NCI-H2227 (cell line): ENCODE results near the gene TCF15.

ENCODE experiments used
- DNase-seq: peaks from one replicate; lab custom pipeline; 2025; ENCODE audit not compliant: unreplicated experiment; lab: John Stamatoyannopoulos, UW

The TCF15 gene

DNA sequence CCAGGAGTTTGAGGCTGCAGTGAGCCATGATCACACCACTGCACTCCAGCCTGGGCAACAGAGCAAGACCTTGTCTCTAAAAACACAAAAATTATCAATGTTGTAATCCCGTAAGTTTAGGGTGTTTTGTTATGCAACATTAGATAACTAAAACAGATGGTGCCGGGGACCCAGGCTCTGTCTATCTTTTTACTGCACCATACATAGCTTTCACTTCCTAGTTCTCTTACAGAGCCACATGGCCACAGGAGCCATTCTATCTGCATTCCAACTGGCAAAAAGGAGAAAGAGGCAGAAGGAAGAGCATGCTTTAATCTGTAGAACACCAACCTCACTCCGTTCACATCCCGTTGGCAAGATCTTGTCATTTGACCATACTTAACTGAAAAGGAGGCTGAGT is 5.4 kb upstream of the TCF15 start:
- DNase-seq: no peak

DNA sequence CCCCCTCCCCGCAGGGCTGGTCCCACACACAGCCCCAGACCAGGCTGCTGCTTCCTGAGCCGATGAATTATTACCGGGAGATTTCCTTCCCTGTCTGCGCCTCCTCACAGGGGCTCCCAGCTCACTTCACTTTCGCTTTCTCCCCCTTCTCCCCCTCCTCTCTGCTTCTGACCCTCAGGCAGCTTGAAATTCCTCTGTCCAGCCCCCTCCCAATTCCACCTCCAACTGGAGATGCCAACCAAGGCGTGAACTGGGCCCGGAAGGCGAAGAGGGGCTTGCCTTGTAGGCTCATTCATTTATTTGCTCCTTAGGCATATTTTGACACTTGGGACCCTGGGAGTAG is 1.7 kb upstream of the TCF15 start:
- no peak for DNase-seq

DNA sequence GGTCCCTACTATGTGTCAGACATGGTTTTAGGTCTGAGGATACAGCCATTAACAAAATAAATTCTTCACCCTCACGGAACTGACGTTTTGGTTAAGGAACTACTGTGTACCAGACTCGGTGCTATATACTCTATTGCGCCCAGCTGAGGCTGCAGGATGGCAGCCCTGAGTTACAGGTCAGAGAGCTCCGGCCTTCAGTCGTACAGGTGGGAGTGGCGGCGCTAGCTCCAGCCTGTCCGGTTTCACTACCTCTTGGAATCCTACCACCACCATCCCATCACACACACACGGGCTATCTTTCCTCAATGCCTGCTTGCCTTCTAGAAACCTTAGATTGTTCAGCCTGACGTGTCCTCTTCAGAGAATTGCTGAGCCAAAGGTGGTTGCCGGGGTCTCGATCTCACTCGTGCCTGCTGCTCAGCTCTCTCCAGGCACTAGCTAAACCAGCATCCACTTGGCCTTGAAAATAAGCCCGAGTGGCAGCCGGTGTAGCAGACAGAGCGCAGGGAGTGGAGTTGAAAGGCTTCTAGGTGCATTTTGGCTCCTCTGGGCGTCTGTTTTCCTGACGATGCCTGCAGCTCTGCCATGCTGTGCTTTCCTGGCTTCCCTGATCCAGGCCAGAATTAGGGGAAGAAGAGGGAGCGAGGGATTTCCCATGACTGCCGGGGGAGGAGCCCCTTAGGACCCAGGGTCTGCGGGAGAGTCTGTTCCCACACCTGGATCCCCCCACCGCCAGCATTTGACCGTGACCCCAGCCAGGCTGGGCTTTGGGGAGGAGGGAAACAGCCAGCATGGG is 1.1 kb upstream of the TCF15 start:
- no peak for DNase-seq

DNA sequence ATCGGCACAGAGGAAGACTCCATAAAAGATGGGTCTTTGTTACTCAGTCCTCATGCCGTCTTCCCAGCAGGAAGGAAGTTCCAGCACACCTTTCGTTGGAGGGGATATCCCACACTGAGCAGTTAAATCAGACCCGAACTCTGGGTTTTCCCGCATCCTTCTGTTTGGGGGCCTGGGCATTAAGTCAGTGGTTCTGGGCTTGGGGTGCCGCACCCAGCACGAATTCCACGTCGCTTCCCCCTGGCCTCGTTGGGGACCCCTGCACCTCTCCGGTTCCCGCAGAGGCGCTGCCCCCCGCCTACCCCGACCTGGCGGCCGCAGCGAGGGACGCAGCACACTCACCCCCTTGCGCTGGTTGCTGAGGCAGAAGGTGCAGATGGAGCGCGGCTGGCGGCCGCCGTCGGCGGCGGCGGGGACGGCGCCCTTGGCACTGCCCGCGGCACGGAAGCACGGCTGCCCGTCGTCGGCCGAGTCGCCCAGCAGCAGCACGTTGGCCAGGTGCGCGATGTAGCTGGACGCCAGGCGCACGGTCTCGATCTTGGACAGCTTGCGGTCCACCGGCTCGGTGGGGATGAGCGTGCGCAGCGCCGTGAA is 641 bp downstream of the TCF15 start:
- DNase-seq: peak; percentile 30

DNA sequence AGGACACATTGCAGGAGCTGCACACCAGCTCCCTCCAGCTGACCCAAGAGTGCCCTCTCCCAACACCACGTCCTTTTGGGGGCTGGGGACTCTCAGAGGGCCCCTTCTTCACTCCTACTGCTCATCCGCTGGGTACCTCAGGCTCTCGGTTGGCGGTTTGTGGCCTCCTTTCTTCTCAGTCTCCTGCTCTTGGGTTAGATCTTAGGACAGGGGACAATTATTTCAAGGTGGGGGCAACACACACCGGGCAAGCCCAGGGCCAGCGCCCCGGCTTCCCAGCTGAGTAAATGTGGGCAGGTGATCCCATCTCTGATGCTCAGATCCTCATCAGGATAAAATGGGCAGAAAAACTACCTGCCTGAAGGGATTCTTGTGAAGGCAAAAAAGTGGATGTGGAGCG is 1.1 kb downstream of the TCF15 start:
- no peak for DNase-seq

DNA sequence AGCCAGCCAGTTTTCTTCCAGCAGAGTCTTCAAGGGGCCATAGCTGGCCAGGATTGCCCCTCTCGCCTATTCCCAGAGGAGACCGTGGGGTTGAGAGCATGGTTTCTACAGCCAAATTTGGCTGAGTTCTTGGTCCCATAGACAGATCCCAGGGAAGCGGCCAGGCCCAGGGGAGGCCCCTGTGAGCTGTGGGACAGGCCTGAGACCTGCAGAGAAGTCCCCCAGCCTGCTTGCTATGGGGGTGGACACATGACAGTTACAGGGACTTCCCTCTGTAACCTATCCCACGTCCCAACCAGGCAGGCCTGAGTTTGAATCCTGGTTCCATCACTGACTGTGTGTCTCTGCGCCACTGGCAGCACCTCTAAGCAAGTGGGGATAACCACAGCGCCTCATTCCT is 2.6 kb downstream of the TCF15 start:
- DNase-seq: no peak

DNA sequence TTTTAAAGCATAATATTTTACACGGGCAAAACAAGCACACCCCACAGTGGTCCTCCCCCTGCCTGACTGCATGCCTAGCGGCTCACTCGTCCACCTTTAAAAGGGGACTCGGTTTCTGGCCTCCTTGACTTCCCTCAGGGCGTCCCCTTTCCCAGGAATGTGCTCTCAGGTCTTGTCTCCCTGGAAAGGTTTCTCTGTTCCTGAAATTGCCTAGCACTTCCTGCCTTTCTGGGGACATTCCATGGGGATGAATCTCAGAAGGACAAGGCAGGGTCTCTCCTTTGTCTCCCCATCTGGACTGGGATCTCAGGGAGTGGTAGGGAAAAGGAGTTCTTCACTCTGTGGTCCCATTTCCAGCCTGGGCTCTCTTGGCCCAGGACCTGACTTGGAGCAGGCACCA is 4.9 kb downstream of the TCF15 start:
- no peak for DNase-seq

DNA sequence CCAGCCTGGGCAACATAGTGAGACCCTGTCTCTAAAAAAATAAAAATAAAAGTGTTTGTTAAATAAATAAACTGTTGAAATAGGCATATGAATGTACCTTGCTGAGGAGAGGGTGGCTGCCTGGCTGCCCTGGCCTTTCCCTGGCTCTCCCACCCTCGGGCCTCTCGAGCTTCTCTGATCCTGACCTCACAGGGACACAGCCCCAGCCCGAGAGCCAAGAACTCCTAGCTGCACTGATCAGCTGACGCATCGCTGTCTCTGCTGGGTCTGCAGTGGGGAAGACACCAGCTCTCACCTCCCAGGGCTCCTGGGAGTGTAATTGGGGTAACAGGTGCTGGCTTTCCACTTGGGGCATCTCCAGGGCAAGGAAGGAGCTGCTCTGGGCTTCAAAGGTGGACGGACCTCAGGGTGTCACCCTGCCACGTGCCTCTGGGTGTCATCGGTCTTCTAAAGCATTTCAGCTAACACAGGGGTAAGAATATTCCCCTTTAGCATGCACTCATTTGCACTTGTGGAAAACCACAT is 6.9 kb downstream of the TCF15 start:
- no peak for DNase-seq

DNA sequence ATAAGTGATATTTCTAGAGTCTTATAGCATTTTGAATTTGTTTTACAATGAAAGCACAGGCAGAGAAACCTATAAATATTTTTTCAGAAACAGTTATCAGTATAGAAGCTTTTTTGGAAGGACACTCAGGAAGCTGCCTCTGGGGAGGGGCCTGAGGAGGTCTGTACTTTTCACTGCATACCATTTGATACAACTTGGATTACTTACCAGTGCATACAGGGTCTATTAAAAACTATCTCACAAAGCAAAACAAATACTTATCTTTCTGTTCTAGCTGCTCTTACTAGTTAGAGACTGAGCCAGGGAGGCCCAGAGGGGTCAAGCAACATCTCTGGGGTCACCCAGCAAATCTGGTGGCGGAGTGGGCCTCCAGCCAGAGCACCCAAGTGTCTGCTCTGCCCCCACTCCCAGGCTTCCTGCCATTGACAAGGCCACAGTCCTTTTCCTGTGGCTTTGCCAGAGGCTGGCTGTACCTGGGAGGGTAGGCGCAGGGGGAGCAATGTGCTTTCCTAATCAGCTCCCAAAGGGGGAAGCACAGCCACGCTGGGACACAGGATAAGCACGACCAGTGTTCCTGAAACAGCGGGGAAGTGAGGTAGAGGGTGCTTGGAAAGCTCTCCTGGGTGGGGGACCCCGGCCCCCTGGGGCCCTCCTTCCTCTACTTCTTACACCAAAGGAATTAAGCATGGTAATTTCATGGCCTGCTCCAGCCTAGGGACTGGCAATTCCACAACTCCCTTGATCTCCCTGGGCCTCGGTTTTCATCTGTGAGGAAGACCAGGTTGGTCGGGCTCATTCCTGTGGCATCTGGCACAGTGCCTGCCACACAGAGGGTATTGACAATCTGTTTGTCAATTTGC is 7.8 kb downstream of the TCF15 start:
- no peak for DNase-seq

DNA sequence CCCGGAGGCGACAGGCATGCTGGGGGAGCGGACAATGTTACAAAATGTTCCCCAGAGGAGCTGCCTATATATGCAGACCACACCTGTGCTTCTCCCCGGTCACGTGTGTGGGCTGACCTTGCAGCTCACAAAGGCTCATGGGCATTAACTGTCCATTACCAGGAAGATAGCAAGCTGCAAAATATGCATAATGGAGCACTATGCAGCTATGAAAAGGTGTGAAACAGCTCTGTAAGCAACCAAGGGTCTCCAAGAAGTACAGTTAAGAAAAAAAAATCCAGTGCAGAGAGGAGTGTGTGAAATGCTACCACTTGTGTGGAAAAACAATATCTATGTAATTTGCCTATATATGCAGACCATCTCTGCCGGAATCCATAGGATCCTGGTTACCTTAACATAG is 9.4 kb downstream of the TCF15 start:
- no peak for DNase-seq

DNA sequence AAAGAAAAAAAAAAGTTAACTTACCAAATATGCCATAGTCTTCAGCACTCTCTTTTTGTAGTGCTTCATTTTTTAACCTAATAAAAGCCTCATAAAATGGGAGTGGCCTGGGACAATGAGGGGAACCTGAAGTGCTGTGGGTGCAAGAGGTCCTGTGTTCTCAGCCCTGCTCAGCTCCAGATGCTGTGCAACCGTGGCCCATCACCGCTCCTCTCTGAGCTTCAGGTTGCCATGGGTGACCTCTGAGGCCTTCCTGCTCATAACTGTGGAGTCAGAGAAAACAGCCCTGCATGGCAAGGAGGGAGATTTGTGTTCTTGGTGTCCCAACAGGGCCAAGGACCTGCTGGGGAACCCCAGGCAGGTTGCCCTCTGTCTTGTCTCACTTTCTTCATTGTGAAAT is 10.0 kb downstream of the TCF15 start:
- no peak for DNase-seq

DNA sequence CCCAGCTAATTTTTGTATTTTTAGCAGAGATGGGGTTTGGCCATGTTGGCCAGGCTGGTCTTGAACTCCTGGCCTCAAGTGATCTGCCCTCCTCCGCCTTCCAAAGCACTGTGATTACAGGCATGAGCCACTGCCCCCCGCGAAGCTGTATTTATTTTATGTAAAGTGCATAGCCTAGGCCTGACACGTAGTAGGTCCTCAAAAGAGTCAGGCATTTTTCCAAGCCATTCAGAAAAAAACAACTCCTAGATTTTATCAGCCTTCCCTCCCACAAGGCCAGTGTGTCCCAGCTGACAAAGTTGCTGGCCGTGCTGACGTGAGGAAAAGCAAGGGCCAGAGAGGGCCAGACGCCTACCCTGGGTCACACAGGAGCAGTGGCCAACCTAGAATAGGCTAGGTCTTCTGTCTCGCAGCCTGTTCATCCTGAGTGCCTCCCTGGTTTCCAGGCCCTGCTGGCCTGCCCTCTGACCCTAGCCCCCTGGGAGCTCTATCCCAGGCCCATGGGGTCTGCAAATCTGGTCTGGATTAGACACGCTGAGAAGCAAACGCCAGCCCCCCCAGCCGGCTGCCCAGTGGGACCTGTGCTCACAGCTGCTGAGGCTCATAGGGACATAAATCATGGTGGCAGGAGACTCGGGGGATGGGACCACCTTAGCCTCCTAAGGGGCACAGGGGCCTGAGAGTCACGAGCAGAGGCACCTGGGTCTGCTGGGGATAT is 11.8 kb downstream of the TCF15 start:
- no peak for DNase-seq

DNA sequence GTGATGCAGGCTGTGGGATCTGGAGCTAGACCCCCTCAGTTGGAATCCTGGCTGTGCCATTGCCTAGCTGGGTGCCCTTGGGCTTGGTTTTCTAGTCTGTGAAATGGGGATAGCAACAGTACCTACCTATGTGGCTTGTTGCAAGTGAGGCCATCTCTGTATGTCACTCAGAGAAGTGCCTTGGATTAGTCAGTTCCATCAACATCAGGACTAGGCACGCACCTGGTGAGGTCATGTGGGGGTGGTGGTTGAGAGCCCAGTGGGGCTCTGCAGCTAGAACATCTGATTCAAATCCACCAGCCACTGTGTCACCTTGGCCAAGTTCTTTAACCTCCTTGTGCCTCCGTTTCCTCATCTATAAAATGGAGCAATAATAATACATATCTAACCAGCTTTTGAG is 12.5 kb downstream of the TCF15 start:
- no peak for DNase-seq

DNA sequence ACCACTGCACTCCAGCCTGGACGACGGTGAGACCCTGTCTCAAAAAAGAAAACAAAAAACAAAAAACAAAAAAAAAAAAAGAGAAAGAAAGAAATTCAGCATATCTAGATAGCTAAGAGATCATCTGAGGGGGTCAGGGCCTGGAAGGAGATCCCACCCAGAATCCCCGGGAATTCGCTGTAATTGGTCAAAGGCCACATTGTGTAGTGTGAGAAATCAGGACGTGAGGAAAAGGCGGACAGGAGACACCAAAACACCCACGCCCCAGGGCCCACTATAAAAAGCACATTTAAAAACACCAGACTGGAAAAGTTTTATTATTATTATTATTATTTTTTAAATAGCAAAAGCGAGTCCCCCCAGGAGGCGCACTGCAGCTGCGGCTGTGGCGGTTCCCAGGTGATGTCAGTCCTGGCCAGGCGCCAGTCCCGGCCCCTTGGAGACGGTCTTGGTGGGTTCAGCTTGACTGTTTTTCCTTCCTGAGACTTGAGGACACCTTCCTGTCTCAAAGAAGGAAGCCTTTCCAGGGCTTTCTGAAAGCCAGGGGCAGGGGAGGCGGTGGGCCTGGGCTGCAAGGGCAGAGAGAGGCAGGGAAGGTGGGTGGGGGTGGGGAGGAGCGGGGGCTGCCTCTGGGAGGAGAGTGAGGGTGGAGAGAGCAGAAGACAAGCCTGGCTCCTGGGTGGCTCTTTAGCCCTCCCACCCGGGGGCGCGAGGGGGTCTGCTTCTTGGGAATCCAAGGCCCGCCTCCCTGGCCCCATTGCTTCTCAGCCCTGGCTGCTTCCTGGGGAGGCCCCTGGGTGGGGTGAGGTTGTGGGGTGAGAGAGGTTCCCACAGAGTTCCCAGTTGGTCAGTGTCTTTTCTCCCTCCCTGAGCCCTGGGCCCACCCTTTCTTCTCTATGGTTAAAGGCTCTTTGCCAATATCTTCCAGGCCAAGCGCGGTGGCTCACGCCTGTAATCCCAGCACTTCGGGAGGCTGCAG is 14.5 kb downstream of the TCF15 start:
- peak; percentile 16 for DNase-seq

DNA sequence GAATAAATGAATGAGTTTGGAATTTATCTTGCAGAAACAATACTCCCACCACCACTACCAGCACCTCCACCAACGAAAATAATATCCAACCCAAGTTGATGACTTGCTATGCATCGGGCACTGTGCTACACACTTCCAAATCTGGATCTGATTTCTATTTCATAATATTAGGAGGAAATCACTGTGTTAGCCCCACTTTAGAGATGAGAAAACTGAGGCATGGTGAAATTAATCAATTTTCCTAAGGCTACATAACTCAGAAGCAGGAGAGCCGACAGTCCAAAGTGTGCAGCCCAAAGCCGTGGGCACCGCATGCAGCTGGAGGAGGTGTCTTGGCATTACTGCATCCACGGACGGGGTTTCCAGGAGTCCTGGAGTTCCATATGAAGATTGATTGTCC is 17.6 kb downstream of the TCF15 start:
- DNase-seq: no peak

DNA sequence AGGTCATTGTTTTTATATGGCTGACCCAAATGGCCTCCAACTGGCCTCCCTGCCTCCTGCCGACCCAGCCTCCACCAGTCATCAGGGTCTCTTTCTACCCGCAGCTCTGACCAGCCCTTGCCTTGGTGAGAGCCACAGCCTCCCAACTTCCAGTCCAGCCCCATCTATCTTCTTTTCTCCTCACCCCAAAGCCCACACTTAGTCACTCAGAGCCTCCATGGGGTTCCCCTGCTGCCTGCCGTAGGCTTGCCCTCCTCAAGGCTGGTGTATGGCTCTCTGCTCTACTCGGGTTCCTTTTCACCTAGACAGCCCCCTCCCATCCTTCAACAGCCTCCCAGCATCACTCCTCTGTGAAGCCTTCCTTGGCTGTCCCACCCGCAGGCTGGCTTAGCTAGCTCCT is 18.2 kb downstream of the TCF15 start:
- DNase-seq: no peak

DNA sequence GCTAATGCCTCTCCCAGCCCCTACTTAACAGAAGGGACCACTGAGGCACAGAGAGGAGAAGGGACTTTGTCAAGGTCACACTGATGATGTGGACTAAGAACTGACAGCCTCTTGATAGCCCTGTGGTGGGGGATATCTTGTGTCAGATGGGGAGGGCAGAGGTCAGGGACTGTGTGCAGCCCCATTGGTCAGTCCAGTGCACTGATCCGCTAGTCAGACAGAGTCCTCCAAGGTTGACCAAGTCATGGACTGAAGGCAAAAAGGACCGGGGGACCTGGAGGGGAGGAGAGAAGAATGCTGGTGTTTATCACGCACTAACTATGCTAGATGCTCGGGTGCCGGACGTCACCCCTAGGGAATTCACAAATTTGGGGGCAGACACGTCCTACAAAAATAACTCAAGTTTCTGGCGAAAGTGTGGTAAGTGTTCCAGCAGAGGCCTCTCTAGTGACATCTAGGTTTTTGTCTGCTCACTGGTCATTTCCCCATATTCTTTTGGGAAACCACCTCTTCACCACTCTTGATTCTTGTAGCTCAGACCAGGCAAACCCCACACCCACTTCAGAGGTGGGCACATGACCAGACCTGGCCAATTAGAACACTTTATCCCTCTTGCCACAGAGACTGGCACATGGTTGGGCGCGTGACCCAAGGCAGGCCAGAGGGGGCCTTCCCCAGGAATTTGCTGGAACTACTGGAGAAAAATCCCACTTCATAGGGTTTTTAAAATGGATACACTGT is 21.0 kb downstream of the TCF15 start:
- no peak for DNase-seq

DNA sequence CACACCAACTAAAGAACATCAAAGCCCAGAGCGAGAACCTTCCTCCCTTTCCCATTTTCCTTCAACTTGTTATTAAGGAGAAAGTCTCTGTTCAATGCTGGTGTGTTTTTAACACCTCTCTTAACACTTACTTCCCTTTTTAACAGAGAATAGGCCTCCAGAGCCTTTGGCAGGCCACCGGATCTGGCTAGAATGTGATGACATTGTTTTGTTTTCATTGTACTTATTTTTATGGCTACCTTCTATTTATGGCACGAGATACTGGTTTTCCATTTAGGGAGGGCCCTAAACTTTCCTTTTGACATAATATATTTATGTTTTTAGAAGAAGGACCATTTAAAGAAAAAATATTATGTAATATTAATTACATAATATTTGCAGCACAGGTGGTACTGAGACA is 21.6 kb downstream of the TCF15 start:
- no peak for DNase-seq

DNA sequence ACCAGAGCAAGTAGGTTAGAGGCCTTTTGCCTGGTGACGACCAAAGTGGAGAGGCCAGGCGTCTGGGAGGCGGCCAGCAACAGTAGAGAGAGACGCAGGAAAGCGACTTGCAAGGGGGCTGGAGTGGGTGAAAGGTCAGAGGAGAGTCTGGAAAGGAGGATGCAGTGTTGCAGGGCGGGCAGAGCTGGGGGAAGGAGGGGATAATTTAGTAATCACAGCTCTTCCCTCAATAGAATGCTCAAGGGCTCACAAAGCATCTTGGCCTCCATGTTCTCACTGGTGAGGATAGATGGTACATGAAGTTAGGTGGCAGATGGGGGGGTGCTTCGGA is 25.2 kb downstream of the TCF15 start:
- no peak for DNase-seq
